GM18499 (cell line): Measurements from ENCODE around the gene C1orf159.
"Not testable (repeated sequence)": the region's sequence is repeated elsewhere in the genome, so short reads cannot be mapped to it uniquely, and the experiment has no call there.

ENCODE experiments used
- ATAC-seq: cut with Tn5 transposase; IDR thresholded peaks from one replicate; pipeline ENCODE4 v1.9.1; 2021; ENCODE audit warnings: moderate number of reproducible peaks; ENCODE audit not compliant: insufficient read depth, unreplicated experiment

The C1orf159 gene

GRCh38 chr1:1151306-1151705 is 35.4 kb upstream of the C1orf159 start:
- no peak for ATAC-seq

- no peak for ATAC-seq
Observed at GRCh38 chr1:1150100-1150499, 34.2 kb upstream of the C1orf159 start.

- no peak for ATAC-seq
Observed at GRCh38 chr1:1149416-1149815, 33.5 kb upstream of the C1orf159 start.

- ATAC-seq: no peak
Observed at GRCh38 chr1:1148569-1148968, 32.7 kb upstream of the C1orf159 start.

GRCh38 chr1:1148061-1148460 is 32.2 kb upstream of the C1orf159 start:
- ATAC-seq: no peak

- ATAC-seq: no peak
Observed at GRCh38 chr1:1146596-1146995, 30.7 kb upstream of the C1orf159 start.

- no peak for ATAC-seq
Observed at GRCh38 chr1:1146026-1146425, 30.1 kb upstream of the C1orf159 start.

GRCh38 chr1:1145547-1145914 is 29.6 kb upstream of the C1orf159 start:
- no peak for ATAC-seq

- ATAC-seq: no peak
Observed at GRCh38 chr1:1144843-1145546, 29.1 kb upstream of the C1orf159 start.

- ATAC-seq: no peak
Observed at GRCh38 chr1:1144122-1144842, 28.4 kb upstream of the C1orf159 start.

- no peak for ATAC-seq
Observed at GRCh38 chr1:1143636-1144035, 27.7 kb upstream of the C1orf159 start.

- ATAC-seq: no peak
Observed at GRCh38 chr1:1142844-1143243, 27.0 kb upstream of the C1orf159 start.

- ATAC-seq: not testable (repeated sequence)
Observed at GRCh38 chr1:1142352-1142751, 26.5 kb upstream of the C1orf159 start.

GRCh38 chr1:1141911-1142250 is 26.0 kb upstream of the C1orf159 start:
- no peak for ATAC-seq

- ATAC-seq: no peak
Observed at GRCh38 chr1:1141244-1141910, 25.5 kb upstream of the C1orf159 start.

GRCh38 chr1:1140673-1141072 is 24.8 kb upstream of the C1orf159 start:
- ATAC-seq: no peak

GRCh38 chr1:1137256-1138045 is 21.6 kb upstream of the C1orf159 start:
- no peak for ATAC-seq

- no peak for ATAC-seq
Observed at GRCh38 chr1:1136547-1137230, 20.8 kb upstream of the C1orf159 start.

GRCh38 chr1:1135339-1136136 is 19.6 kb upstream of the C1orf159 start:
- no peak for ATAC-seq
